Tibial artery (tissue), 4 donors: Measurements from ENCODE around the gene AS3MT.
A peak's percentile ranks its signal among the peaks of the same experiment; 100 is the strongest.

Experiments used
- DNase-seq, 2 donors: peaks; one replicate each; pipeline ENCODE4 v3.0.0-alpha.2; 2019
- H3K27ac ChIP-seq, 2 donors: fragments of 200-600 bp; sonication (generic) in 1 of 2; 1 replicate in 1 of 2; 2 replicates in 1 of 2; pipeline ENCODE4 v1.5.1; 2018 to 2019; ENCODE audit warnings: mild to moderate bottlenecking in 1 of 2
- H3K27me3 ChIP-seq, 2 donors: fragments of 200-600 bp; sonication (generic) in 1 of 2; one replicate each; pipeline versions ENCODE4 v1.5.1 to v1.6.0; 2016 to 2019
- H3K36me3 ChIP-seq, 3 donors: fragments of 200-600 bp; sonication (generic) in 2 of 3; one replicate each; pipeline ENCODE4 v1.5.1; 2016 to 2019; ENCODE audit warnings: mild to moderate bottlenecking in 2 of 3
- H3K4me1 ChIP-seq, 4 donors: fragments of 200-600 bp; sonication (generic) in 2 of 4; 1 replicate in 3 of 4; 2 replicates in 1 of 4; pipeline ENCODE4 v1.5.1; 2016 to 2019
- H3K4me3 ChIP-seq, 2 donors: fragments of 200-600 bp; sonication (generic) in 1 of 2; 1 replicate in 1 of 2; 2 replicates in 1 of 2; pipeline ENCODE4 v1.5.1; 2018 to 2019; ENCODE audit warnings: mild to moderate bottlenecking in 2 of 2
- H3K9me3 ChIP-seq, 3 donors: fragments of 200-600 bp; sonication (generic) in 1 of 3; one replicate each; pipeline ENCODE4 v1.5.1; 2016 to 2019
- intact Hi-C: fragments of 100-400 bp; cut with DNase I; formaldehyde crosslinking; loops from one replicate; pipeline ENCODE4 v1.15.0; 2023; ENCODE audit warnings: low total_unique reads
- TF ChIP-seq, protein P1 (sequence below), 2 experiments: fragments of 200-600 bp in 1 of 2; fragments of 450-650 bp in 1 of 2; IDR thresholded peaks; one replicate each; pipeline ENCODE4 v1.5.1; 2017 to 2019; ENCODE audit warnings: antibody characterized with exemption in 2 of 2, mild to moderate bottlenecking in 1 of 2, moderate library complexity in 1 of 2

Gene AS3MT

DNA sequence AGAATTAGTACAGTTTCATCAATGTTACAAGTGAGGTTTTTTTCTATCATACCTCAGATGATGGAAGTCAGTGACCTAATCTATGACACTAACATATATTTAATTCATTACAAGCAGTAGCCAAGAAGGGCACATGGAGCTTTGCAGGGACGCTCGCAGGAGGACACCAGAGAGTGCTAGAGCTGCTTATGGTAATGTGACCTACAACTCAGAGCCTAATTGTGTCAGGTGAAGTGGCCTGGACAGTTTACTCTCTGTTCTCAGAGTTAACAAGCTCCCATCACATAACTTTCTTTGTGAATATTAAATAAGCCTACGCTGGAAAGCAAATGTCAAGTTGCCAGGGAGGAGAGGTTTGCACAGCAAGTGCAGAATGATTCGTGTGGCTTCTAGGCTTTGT is 37.2 kb downstream of the AS3MT start:
- DNase-seq, result no peak

DNA sequence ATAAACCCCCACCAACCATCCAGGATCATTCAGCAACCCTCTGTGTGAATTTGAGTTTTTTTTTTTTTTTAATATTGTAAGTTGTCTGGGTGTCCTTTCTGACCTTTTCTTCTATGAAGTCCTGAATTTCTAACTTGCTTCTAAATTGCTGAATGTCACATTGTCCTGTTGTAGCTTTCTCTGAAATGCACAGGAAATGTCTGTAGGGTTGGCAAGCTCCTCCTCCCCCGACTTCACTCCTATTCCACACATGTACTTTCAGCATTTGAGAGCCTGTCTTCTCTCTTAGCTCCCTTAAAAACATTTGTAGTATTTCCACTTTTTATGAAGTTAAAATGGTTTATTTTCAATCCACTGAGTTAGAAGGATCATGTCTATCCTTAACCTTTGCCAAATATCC is 45.5 kb downstream of the AS3MT start:
- TF ChIP-seq, protein P1, sequence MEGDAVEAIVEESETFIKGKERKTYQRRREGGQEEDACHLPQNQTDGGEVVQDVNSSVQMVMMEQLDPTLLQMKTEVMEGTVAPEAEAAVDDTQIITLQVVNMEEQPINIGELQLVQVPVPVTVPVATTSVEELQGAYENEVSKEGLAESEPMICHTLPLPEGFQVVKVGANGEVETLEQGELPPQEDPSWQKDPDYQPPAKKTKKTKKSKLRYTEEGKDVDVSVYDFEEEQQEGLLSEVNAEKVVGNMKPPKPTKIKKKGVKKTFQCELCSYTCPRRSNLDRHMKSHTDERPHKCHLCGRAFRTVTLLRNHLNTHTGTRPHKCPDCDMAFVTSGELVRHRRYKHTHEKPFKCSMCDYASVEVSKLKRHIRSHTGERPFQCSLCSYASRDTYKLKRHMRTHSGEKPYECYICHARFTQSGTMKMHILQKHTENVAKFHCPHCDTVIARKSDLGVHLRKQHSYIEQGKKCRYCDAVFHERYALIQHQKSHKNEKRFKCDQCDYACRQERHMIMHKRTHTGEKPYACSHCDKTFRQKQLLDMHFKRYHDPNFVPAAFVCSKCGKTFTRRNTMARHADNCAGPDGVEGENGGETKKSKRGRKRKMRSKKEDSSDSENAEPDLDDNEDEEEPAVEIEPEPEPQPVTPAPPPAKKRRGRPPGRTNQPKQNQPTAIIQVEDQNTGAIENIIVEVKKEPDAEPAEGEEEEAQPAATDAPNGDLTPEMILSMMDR (IDR thresholded peaks at IDR 0.05), result no peak
- H3K4me1 ChIP-seq, result peaks cover 0 to 17% (median 3%) of the 10 kb centered on the region in 4 donors
- H3K4me3 ChIP-seq, result no peak overlapping the region
- no peak overlapping the region for H3K27ac ChIP-seq
- no peaks in the 10 kb centered on the region for H3K9me3 ChIP-seq
- no peaks in the 10 kb centered on the region for H3K27me3 ChIP-seq
- H3K36me3 ChIP-seq, result no peaks in the 10 kb centered on the region
- no peak for DNase-seq
- intact Hi-C loops, result no loop called here

More for the DNA sequence above, 37.2 kb downstream of the AS3MT start:
- Histone ChIP-seq H3K4me3 (no peak overlapping the region), H3K4me1 (no peaks in the 10 kb centered on the region), H3K9me3 (no peaks in the 10 kb centered on the region), H3K27me3 (no peaks in the 10 kb centered on the region), H3K36me3 (no peaks in the 10 kb centered on the region), H3K27ac (no peak overlapping the region)
- TF ChIP-seq, protein P1 (IDR thresholded peaks at IDR 0.05), result no peak
- intact Hi-C loops, result no loop called here

DNA sequence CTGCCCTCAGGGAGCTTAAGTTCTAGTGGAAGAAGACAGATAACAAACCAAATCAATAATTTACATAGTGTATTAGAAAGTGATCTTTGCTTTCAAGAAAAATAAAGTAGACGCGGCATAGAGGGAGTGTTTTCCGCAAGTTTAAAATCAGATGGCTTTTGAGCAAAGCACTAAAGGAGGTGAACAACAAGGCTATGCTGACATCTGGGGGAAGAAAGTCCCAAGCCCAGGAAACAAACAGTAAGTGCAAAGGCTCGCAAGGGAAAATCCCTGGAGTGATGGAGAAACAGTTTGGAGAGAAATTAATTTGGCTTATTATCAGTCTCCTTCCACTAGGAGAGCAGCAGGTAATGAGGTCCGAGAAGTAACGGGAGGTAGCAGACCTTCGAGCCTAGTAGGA is 46.9 kb downstream of the AS3MT start:
- no peaks in the 10 kb centered on the region for H3K27me3 ChIP-seq
- intact Hi-C loops, result loop anchor here (2.0 kb wide), 1 partner anchor 329 kb away; the partner anchor contains the start of gene RPEL1
- H3K27ac ChIP-seq, result no peak overlapping the region
- TF ChIP-seq, protein P1 (IDR thresholded peaks at IDR 0.05), result no peak
- H3K9me3 ChIP-seq, result no peaks in the 10 kb centered on the region
- H3K4me1 ChIP-seq, result peaks cover 0 to 18% (median 8%) of the 10 kb centered on the region in 4 donors
- H3K36me3 ChIP-seq, result no peaks in the 10 kb centered on the region
- no peak overlapping the region for H3K4me3 ChIP-seq
- no peak for DNase-seq

DNA sequence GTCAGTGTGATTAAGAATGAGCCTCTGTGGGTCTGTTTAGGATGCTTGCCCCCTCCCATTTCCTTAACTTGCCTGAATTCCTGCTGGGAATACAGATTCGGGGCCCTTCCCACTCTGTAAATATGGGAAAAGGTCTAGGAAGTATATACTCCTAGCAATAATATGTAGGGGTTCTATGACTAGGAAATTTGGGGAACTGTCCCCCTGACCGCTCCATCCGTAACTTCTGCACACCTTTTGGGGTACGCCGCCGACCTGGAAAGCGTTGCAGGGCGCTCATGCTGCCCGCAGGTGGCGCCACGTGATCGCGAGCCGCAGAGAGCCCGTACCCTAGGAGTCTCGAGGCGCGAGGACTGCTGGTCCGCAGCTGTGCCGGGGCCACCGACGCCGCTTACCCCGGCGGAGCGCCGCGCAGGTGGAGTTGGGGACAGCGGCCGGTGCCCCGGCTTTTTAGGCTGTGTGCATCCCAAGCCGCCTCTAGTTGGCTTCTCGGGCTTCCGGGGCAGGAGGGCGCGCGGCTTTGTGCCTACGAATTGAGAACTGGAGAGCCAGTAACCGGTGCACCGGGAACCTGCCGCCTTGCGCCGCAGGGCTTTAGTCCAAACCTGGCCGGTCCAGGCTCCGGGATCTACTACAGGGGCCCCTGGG is 48.2 kb downstream of the AS3MT start:
- Histone ChIP-seq H3K27ac (peak overlapping the region; percentile 86 to 95), H3K4me1 (peaks cover 0 to 27% (median 10%) of the 10 kb centered on the region in 4 donors), H3K27me3 (no peaks in the 10 kb centered on the region), H3K4me3 (peak overlapping the region; percentile 90 to 93), H3K9me3 (no peaks in the 10 kb centered on the region), H3K36me3 (no peaks in the 10 kb centered on the region)
- TF ChIP-seq, protein P1 (IDR thresholded peaks at IDR 0.05), result peak; percentile 99
- peak; percentile 79 to 91 for DNase-seq
- intact Hi-C loops, result loop anchor here (2.0 kb wide), 1 partner anchor 327 kb away; the partner anchor contains the start of gene RPEL1

DNA sequence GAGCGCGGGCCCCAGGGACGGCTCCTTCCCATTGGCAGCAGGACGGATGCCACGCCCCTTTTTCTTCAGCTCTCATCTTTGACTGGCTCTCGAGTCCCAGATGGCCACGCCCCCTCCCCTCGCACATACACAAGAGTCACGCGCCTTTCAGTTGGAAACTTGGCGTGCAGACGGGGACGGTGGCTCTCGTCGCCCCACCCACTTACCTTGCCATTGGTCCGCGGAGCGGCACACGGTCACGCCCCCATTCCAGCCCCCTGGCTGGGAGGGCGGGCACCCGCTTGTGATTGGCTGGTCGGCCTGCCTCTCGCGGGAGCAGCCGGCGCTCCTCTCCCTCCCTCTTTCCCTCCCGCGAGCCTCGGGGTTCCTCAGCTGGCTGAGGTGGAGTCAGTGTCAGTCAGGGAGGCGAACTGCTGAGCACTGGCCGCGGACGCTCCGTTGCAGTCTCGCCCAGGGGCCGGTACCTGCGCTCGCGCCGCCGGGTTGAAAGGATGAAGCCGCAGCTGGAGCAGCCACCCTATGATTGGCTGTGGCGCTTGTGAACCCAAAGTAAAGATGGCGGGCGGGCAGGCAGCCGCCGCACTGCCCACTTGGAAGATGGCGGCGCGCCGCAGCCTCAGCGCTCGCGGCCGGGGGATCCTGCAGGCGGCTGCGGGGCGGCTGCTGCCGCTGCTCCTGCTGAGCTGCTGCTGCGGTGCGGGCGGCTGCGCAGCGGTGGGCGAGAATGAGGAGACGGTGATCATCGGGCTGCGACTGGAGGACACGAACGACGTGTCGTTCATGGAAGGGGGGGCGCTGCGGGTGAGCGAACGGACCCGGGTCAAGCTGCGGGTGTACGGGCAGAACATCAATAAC is 48.9 kb downstream of the AS3MT start, which contains the start of gene CNNM2:
Gene CNNM2, plus strand, starts transcription at position 333 of the 855 bp plus-strand sequence. Its CDS starts 187 bp downstream, at position 520.
- TF ChIP-seq, protein P1 (IDR thresholded peaks at IDR 0.05), result no peak
- Histone ChIP-seq H3K4me1 (peaks cover 0 to 35% (median 11%) of the 10 kb centered on the region in 4 donors), H3K4me3 (peak within 1 kb of the TSS; percentile 90 to 93), H3K9me3 (no peaks in the 10 kb centered on the region), H3K36me3 (no peaks in the 10 kb centered on the region), H3K27ac (peak within 1 kb of the TSS; percentile 86 to 95), H3K27me3 (no peaks in the 10 kb centered on the region)
- DNase-seq, result peak; percentile 100
- intact Hi-C loops, result loop anchor here (2.0 kb wide), 2 partner anchors 145 to 327 kb away; partner anchors contain the start of gene RPEL1
